Measurements from ENCODE around the gene FAM240A. TPM values are rescaled to one million over a fixed set of nuclear protein-coding genes. Genes with fewer than 3 reads are reported as not detected.

FAM240A gene
- total RNA-seq, 4 donors from 2014 or later, result 0.64 TPM; not detected in 3

DNA sequence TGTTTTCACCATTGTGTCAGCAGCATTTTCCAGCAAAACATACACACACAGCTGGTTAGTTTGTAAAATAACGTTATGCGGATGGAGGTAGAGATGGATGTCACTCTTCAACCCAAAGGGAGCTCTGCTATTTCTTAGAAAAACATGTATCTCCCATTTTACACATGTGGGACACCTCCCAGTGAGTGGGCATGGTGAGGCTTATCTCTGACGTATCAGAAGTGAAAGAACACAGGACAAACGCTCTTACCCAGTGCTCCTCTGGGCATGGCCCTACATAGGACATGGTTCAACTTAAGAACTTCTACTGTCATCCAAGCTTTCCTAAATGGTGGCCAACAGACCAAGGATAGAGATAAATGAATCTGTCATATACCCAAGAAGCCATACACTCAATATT is 2.1 kb downstream of the FAM240A start:
- DNase-seq (ENCODE audit: low spot score in 2 of 2), result no peak
- Histone ChIP-seq H3K9me3 (no peaks in the 10 kb centered on the region), H3K27me3 (no peaks in the 10 kb centered on the region), H3K4me3 (no peak overlapping the region), H3K27ac (no peak overlapping the region), H3K4me1 (peaks cover 25% of the 10 kb centered on the region), H3K36me3 (no peaks in the 10 kb centered on the region)
- 94% methylated on average over 4 of the region's 4 CpGs for WGBS
- TF ChIP-seq, protein P1, sequence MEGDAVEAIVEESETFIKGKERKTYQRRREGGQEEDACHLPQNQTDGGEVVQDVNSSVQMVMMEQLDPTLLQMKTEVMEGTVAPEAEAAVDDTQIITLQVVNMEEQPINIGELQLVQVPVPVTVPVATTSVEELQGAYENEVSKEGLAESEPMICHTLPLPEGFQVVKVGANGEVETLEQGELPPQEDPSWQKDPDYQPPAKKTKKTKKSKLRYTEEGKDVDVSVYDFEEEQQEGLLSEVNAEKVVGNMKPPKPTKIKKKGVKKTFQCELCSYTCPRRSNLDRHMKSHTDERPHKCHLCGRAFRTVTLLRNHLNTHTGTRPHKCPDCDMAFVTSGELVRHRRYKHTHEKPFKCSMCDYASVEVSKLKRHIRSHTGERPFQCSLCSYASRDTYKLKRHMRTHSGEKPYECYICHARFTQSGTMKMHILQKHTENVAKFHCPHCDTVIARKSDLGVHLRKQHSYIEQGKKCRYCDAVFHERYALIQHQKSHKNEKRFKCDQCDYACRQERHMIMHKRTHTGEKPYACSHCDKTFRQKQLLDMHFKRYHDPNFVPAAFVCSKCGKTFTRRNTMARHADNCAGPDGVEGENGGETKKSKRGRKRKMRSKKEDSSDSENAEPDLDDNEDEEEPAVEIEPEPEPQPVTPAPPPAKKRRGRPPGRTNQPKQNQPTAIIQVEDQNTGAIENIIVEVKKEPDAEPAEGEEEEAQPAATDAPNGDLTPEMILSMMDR (IDR thresholded peaks at IDR 0.05), result no peak
- TF ChIP-seq POLR2A (IDR thresholded peaks at IDR 0.05) (no peak), EP300 (IDR thresholded peaks at IDR 0.05) (no peak), POLR2AphosphoS5 (IDR thresholded peaks at IDR 0.05) (no peak)

DNA sequence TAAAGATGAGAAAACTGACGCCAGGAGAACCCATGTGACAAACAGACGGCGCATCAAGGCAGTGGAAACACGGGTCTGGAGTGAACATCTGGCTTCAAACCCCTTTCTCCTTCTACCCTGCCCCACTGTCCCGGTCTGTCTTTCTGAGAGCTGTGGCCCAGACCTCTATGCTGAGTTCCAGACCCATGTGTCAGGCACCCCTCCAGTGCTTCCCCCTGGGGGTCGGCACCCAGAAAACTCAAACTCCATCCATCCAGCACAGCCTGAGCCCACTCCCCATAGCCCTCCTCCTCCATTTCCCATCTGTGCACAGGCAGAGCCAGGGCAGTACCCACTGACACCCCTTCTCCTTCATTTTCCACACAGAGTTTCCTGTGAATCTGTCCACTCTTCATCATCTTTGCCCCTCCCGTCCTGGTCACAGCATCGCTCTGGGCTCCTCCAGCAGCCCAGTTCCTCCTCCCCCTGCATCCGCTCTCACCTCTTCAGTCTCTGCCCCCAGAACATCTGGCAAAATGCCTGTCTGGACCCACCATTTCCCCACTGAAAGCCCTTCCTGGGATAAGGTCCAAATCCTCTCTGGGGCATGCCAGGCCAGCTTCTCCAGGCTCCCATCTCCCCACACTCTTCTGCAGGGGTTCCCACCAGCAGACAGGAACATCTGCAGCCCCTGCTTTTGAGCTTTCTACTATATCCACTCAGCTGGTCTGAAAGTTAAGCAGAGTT is 2.9 kb downstream of the FAM240A start:
- Histone ChIP-seq H3K27me3 (no peaks in the 10 kb centered on the region), H3K4me1 (peaks cover 24% of the 10 kb centered on the region), H3K27ac (no peak overlapping the region), H3K9me3 (no peaks in the 10 kb centered on the region), H3K36me3 (no peaks in the 10 kb centered on the region), H3K4me3 (no peak overlapping the region)
- DNase-seq (ENCODE audit: low spot score in 2 of 2), result no peak
- TF ChIP-seq, protein P1 (IDR thresholded peaks at IDR 0.05), result no peak
- TF ChIP-seq POLR2AphosphoS5 (IDR thresholded peaks at IDR 0.05), result no peak
- no peak for TF ChIP-seq POLR2A (IDR thresholded peaks at IDR 0.05)
- WGBS, result 82% methylated on average over 9 of the region's 9 CpGs

DNA sequence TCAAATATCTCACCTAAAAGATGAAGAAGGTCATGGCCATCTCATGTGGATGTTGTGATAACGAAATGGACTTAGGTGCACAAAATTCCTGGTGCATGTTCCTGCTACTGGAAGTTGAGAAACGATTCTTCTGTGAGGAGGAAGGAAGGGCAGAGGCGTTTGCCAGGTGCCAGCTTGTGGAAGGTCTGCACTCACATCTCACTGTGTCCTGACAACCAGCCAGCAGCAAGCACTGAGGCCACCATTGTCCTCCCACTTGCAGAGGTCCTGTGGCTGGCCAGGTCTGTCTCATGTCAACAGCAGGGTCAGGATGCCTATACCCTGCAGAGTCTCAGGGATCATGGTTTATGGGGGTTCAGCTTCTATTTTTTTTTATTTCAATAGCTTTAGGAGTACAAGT is 3.7 kb downstream of the FAM240A start:
- Histone ChIP-seq H3K9me3 (no peaks in the 10 kb centered on the region), H3K4me1 (peaks cover 17% of the 10 kb centered on the region), H3K27me3 (no peaks in the 10 kb centered on the region), H3K4me3 (no peak overlapping the region), H3K36me3 (no peaks in the 10 kb centered on the region), H3K27ac (no peak overlapping the region)
- WGBS, result 44% methylated on average over 3 of the region's 3 CpGs
- TF ChIP-seq POLR2A (IDR thresholded peaks at IDR 0.05), result no peak
- TF ChIP-seq, protein P1 (IDR thresholded peaks at IDR 0.05), result no peak
- TF ChIP-seq EP300 (IDR thresholded peaks at IDR 0.05), result no peak
- no peak for TF ChIP-seq POLR2AphosphoS5 (IDR thresholded peaks at IDR 0.05)
- DNase-seq (ENCODE audit: low spot score in 2 of 2), result no peak

DNA sequence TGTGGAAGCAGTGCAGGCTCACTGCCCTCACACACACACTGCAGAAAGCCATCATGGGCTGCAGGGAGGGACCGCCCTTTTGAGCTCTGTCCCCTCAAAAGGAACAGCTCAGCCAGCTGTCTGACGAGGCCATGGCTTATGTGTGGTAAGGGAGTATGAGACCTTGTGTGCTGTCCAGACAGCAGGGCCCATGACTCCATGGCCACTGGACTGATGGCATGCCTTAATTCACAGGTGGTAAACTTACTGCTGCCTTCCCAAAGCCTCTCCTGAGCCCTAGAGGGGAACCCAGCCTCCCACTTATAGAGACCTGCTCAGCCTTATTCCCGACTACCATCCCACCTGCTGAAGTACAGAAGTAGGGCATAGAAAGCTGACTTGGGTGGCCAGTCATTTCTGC is 5.6 kb downstream of the FAM240A start:
- H3K27me3 ChIP-seq, result no peaks in the 10 kb centered on the region
- H3K4me3 ChIP-seq, result no peak overlapping the region
- WGBS, result 94% methylated on average over 2 of the region's 3 CpGs
- no peak overlapping the region for H3K27ac ChIP-seq
- no peak for DNase-seq (ENCODE audit: low spot score in 2 of 2)
- peaks cover 7% of the 10 kb centered on the region for H3K4me1 ChIP-seq
- TF ChIP-seq EP300 (IDR thresholded peaks at IDR 0.05) (no peak), POLR2A (IDR thresholded peaks at IDR 0.05) (no peak)
- TF ChIP-seq, protein P1 (IDR thresholded peaks at IDR 0.05), result no peak
- H3K9me3 ChIP-seq, result no peaks in the 10 kb centered on the region
- H3K36me3 ChIP-seq, result no peaks in the 10 kb centered on the region

DNA sequence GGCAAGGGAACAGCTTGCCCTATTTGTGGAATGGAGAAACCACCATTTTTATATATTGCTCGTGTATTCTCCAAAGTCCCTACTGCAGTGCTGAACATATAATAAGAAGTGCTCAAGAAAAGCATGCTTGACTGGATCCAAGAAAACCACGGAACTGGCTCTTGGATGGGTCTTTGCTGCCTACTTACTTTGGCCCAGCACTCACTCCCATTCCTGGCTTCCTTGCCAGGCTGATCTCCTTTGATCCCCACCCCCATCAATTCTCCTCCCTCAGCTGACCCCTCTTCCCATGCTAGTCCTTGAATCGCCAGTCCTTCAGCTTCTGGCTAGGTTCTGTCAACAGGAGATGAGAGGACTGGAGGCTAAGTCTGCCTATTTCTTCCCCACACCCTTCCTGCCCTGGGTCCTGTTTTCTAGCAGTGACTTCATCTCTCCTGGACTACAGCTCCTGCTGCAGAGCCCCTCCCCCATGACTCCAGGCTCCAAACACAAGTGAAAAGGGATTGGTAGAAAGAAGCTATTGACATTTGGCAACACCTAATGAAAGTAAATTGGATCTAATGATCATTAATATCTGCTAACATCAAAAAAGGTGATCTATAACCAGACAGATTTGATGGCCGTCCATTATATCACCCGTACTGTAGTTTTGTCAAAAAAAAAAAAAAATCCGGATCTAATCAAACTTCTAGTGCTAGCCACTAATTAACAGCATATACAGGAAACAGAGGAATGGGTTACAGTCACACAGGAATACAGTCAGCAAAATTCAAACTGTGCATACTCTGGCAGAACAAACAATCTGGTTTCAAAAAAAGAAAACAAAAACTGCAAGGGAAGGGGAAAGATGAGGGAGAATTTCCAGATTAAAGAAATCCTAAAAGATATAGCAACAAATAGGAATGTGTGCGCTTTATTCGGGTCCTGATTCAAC is 7.8 kb downstream of the FAM240A start:
- H3K27me3 ChIP-seq, result no peaks in the 10 kb centered on the region
- TF ChIP-seq POLR2A (IDR thresholded peaks at IDR 0.05), result no peak
- no peak for TF ChIP-seq EP300 (IDR thresholded peaks at IDR 0.05)
- TF ChIP-seq POLR2AphosphoS5 (IDR thresholded peaks at IDR 0.05), result no peak
- TF ChIP-seq, protein P1 (IDR thresholded peaks at IDR 0.05), result no peak
- no peaks in the 10 kb centered on the region for H3K9me3 ChIP-seq
- H3K4me3 ChIP-seq, result no peak overlapping the region
- WGBS, result 47% methylated on average over 8 of the region's 8 CpGs
- H3K27ac ChIP-seq, result no peak overlapping the region
- no peak for DNase-seq (ENCODE audit: low spot score in 2 of 2)
- H3K4me1 ChIP-seq, result peaks cover 7% of the 10 kb centered on the region
- no peaks in the 10 kb centered on the region for H3K36me3 ChIP-seq
